Esophagus muscularis mucosa (tissue), 4 donors: Measurements from ENCODE around the gene S100A7.

Experiments used
- EP300 ChIP-seq: sonication (generic); formaldehyde crosslinking; IDR thresholded peaks from one replicate; pipeline ENCODE4 v1.6.1; 2017; ENCODE audit warnings: antibody characterized with exemption
- POLR2A ChIP-seq: fragments of 450-650 bp; IDR thresholded peaks from one replicate; pipeline ENCODE4 v1.6.1; 2017; ENCODE audit warnings: antibody characterized with exemption, moderate library complexity, mild to moderate bottlenecking, low read depth
- POLR2AphosphoS5 ChIP-seq, 2 donors: sonication (generic); formaldehyde crosslinking; IDR thresholded peaks; one replicate each; pipeline ENCODE4 v1.6.1; 2017; ENCODE audit warnings: antibody characterized with exemption in 2 of 2
- TF ChIP-seq, protein P1 (sequence below), 3 experiments: fragments of 200-600 bp in 2 of 3; fragments of 450-650 bp in 1 of 3; sonication (generic) in 2 of 3; IDR thresholded peaks; one replicate each; pipeline ENCODE4 v1.5.1; 2017 to 2019; ENCODE audit warnings: antibody characterized with exemption in 3 of 3, mild to moderate bottlenecking in 2 of 3, moderate library complexity in 1 of 3

DNA sequence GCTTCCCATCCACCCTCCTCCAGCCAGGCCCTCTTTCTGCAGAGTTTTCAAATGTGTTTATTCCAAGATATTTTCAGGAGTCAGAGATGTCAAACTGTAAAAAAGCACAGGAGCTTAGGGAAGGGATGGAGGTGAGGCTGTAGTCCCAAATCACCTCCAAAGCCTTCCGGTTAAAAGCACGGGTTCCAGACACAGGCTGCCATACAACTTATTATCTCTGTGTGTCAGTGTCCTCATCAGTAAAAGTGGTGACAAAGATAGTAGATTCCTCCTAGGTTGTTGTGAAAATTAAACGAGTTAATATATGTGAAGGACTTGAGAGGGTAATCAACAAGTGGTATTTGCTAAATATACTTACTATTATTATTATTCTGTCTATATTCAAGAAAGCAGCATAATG lies 29.0 kb downstream of the S100A7 start:
- TF ChIP-seq POLR2A, result no peak
- no peak for TF ChIP-seq EP300
- TF ChIP-seq POLR2AphosphoS5 (IDR thresholded peaks at IDR 0.05), result no peak
- TF ChIP-seq, protein P1, sequence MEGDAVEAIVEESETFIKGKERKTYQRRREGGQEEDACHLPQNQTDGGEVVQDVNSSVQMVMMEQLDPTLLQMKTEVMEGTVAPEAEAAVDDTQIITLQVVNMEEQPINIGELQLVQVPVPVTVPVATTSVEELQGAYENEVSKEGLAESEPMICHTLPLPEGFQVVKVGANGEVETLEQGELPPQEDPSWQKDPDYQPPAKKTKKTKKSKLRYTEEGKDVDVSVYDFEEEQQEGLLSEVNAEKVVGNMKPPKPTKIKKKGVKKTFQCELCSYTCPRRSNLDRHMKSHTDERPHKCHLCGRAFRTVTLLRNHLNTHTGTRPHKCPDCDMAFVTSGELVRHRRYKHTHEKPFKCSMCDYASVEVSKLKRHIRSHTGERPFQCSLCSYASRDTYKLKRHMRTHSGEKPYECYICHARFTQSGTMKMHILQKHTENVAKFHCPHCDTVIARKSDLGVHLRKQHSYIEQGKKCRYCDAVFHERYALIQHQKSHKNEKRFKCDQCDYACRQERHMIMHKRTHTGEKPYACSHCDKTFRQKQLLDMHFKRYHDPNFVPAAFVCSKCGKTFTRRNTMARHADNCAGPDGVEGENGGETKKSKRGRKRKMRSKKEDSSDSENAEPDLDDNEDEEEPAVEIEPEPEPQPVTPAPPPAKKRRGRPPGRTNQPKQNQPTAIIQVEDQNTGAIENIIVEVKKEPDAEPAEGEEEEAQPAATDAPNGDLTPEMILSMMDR (IDR thresholded peaks at IDR 0.05), result no peak
